Suprapubic skin (tissue), 4 donors: ENCODE data around the gene LRSAM1. TPM values are rescaled to one million over a fixed set of nuclear protein-coding genes. Genes with fewer than 3 reads are reported as not detected.

Source experiments
- DNase-seq, 2 donors: peaks; one replicate each; pipeline ENCODE4 v3.0.0-alpha.2; 2019; ENCODE audit warnings: low spot score in 2 of 2
- H3K27ac ChIP-seq: fragments of 200-600 bp; sonication (generic); one replicate; pipeline ENCODE4 v1.5.1; 2019
- H3K27me3 ChIP-seq: fragments of 200-600 bp; sonication (generic); one replicate; pipeline ENCODE4 v1.5.1; 2019
- H3K36me3 ChIP-seq: fragments of 200-600 bp; sonication (generic); one replicate; pipeline ENCODE4 v1.5.1; 2019
- H3K4me1 ChIP-seq: fragments of 200-600 bp; sonication (generic); one replicate; pipeline ENCODE4 v1.5.1; 2019
- H3K4me3 ChIP-seq: fragments of 200-600 bp; sonication (generic); one replicate; pipeline ENCODE4 v1.5.1; 2019; ENCODE audit warnings: mild to moderate bottlenecking
- H3K9me3 ChIP-seq: fragments of 200-600 bp; sonication (generic); one replicate; pipeline ENCODE4 v1.5.1; 2019
- CTCF ChIP-seq, 2 donors: fragments of 200-600 bp in 1 of 2; fragments of 450-650 bp in 1 of 2; sonication (generic) in 1 of 2; IDR thresholded peaks; one replicate each; pipeline ENCODE4 v1.5.1; 2016 to 2019; ENCODE audit warnings: antibody characterized with exemption in 2 of 2, mild to moderate bottlenecking in 1 of 2, moderate library complexity in 1 of 2
- EP300 ChIP-seq: sonication (generic); formaldehyde crosslinking; IDR thresholded peaks from one replicate; pipeline ENCODE4 v1.6.1; 2017; ENCODE audit warnings: antibody characterized with exemption
- POLR2A ChIP-seq, 2 donors: fragments of 450-650 bp; IDR thresholded peaks; one replicate each; pipeline ENCODE4 v1.6.1; 2017; ENCODE audit warnings: antibody characterized with exemption in 2 of 2, mild to moderate bottlenecking in 2 of 2, moderate library complexity in 2 of 2
- POLR2AphosphoS5 ChIP-seq, 3 donors: sonication (generic); formaldehyde crosslinking; IDR thresholded peaks; one replicate each; pipeline ENCODE4 v1.6.1; 2017; ENCODE audit warnings: antibody characterized with exemption in 3 of 3
- WGBS: methylation state at CpG from one replicate; pipeline ENCODE4 v1.1.5; 2018; 5-methylcytosine and 5-hydroxymethylcytosine counted together
- total RNA-seq, 4 donors: library from RNA; depleted of rRNA; stranded (reverse); fragments of >200 nt; gene quantifications; one replicate each; pipeline ENCODE4 v1.1.0, GENCODE V29; 2016

The LRSAM1 gene
- total RNA-seq, 4 donors from 2014 or later, result 31.2 to 84.7 (median 37.2) TPM

- Histone ChIP-seq H3K36me3 (peaks cover 69% of the 10 kb centered on the region), H3K4me3 (no peak overlapping the region), H3K27ac (no peak overlapping the region), H3K27me3 (no peaks in the 10 kb centered on the region), H3K4me1 (peaks cover 37% of the 10 kb centered on the region), H3K9me3 (no peaks in the 10 kb centered on the region)
- TF ChIP-seq POLR2AphosphoS5 (IDR thresholded peaks at IDR 0.05), result no peak
- TF ChIP-seq POLR2A (IDR thresholded peaks at IDR 0.05), result no peak
- TF ChIP-seq CTCF (IDR thresholded peaks at IDR 0.05), result no peak
- TF ChIP-seq EP300, result no peak
- whole genome bisulfite sequencing, result 81% methylated on average over 7 of the region's 7 CpGs
- no peak for DNase-seq
Measured at GRCh38 chr9:127447416-127448111, 3.7 kb upstream of the LRSAM1 start.

GRCh38 chr9:127448112-127448805 lies 3.1 kb upstream of the LRSAM1 start:
- no peak overlapping the region for H3K27ac ChIP-seq
- H3K27me3 ChIP-seq, result no peaks in the 10 kb centered on the region
- H3K9me3 ChIP-seq, result no peaks in the 10 kb centered on the region
- 90% methylated on average over 8 of the region's 8 CpGs for WGBS
- H3K4me1 ChIP-seq, result peaks cover 43% of the 10 kb centered on the region
- DNase-seq, result no peak
- H3K36me3 ChIP-seq, result peaks cover 62% of the 10 kb centered on the region
- TF ChIP-seq EP300 (no peak), CTCF (IDR thresholded peaks at IDR 0.05) (no peak), POLR2A (IDR thresholded peaks at IDR 0.05) (no peak)
- peak overlapping the region; percentile 94 for H3K4me3 ChIP-seq

DNA sequence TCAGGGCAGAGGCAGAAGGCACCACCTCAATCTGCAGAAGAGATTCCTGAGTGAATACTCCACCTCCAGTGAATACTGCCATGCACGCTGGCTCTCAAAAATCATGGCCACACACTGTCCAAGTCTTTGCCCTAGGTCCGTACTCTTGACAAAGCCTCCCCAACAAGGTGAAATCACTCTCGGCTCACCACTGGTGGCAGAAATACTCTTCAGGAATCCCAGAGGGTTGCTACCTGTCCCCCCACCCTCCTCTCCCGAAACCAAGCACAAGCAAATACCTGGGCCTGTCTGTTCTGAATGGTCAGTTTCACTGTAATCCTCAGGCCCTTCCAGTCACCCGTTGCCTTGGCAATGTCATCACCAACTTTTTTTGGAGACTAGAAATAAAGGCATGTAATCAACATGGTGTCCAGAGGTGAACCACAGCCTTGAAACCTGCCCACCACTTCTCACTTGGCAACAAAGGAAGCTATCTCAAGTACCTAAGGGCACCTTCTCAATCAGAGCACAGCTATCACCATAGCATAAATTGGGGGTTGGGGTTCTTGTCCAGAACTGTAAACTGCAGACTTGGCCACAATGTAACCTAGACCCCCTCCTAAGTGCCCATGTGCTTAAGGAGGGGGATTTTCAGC lies 1.9 kb upstream of the LRSAM1 start:
- Histone ChIP-seq H3K4me1 (peaks cover 40% of the 10 kb centered on the region), H3K27me3 (no peaks in the 10 kb centered on the region), H3K9me3 (no peaks in the 10 kb centered on the region), H3K4me3 (peak overlapping the region; percentile 94), H3K27ac (peak overlapping the region; percentile 94), H3K36me3 (peaks cover 59% of the 10 kb centered on the region)
- TF ChIP-seq POLR2A (IDR thresholded peaks at IDR 0.05) (no peak), POLR2AphosphoS5 (IDR thresholded peaks at IDR 0.05) (no peak), EP300 (no peak), CTCF (IDR thresholded peaks at IDR 0.05) (no peak)
- DNase-seq, result no peak
- WGBS, result 59% methylated on average over 5 of the region's 5 CpGs

DNA sequence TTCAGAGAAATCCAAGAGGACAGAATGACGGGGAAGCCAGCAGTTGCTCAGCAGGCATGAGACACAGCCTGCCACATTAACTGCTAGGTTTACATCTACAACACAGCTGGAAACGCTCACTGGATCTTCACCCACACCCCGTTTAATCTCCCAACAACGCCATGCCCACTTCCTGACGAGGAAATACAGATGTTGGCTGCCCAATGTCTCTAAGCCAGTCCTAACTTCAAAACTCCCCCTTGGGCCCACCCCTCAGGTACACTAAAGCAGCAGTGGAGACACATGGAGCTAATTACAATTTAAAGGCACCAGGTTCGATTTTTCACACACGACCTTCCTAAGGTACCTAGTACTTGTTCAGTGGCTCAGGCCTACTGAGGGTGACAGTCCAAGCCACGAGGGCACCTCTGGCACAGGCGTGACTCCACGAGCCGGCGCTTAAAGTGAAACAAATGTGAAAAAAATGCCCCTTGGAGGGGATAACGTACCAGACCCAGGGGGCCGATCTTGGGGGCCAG lies 1.0 kb upstream of the LRSAM1 start:
- TF ChIP-seq EP300 (no peak), POLR2A (IDR thresholded peaks at IDR 0.05) (no peak), POLR2AphosphoS5 (IDR thresholded peaks at IDR 0.05) (no peak), CTCF (IDR thresholded peaks at IDR 0.05) (no peak)
- Histone ChIP-seq H3K9me3 (no peaks in the 10 kb centered on the region), H3K27me3 (no peaks in the 10 kb centered on the region), H3K4me3 (peak overlapping the region; percentile 94), H3K27ac (peak overlapping the region; percentile 94), H3K36me3 (peaks cover 59% of the 10 kb centered on the region), H3K4me1 (peaks cover 40% of the 10 kb centered on the region)
- 3% methylated on average over 14 of the region's 14 CpGs for WGBS
- no peak for DNase-seq

GRCh38 chr9:127451608-127451857 lies 223 bp downstream of the LRSAM1 start:
- no peak for TF ChIP-seq CTCF (IDR thresholded peaks at IDR 0.05)
- TF ChIP-seq POLR2AphosphoS5 (IDR thresholded peaks at IDR 0.05), result no peak
- no peak for TF ChIP-seq POLR2A (IDR thresholded peaks at IDR 0.05)
- no peak for TF ChIP-seq EP300
- Histone ChIP-seq H3K4me3 (peak overlapping the region; percentile 94), H3K27me3 (no peaks in the 10 kb centered on the region), H3K27ac (peak overlapping the region; percentile 94), H3K36me3 (peaks cover 50% of the 10 kb centered on the region), H3K4me1 (peaks cover 40% of the 10 kb centered on the region), H3K9me3 (no peaks in the 10 kb centered on the region)
- WGBS, result 0% methylated on average over 13 of the region's 14 CpGs
- no peak for DNase-seq
